Astrocyte (in vitro differentiated cells and primary cell): Measurements from ENCODE around the gene APBA3. TPM values are rescaled to one million over a fixed set of nuclear protein-coding genes. Genes with fewer than 3 reads are reported as not detected.

Source experiments
- DNase-seq: peaks from one replicate; pipeline ENCODE4 v3.0.0-alpha.2; 2010; ENCODE audit warnings: low read depth
- FAIRE-seq: peaks from 2 replicates; lab custom pipeline; 2011; peaks lifted over from hg19 to GRCh38; lab: Jason Lieb, UNC
- H2AFZ ChIP-seq: 2 replicates; pipeline ENCODE4 v1.6.0; 2012; ENCODE audit warnings: low read depth, low read length, inconsistent platforms
- H3K27ac ChIP-seq: 2 replicates; pipeline ENCODE4 v1.5.1; 2011; ENCODE audit warnings: low read depth, low read length, inconsistent platforms
- H3K27me3 ChIP-seq: 2 replicates; pipeline ENCODE4 v1.6.0; 2011; ENCODE audit warnings: low read length, inconsistent platforms; ENCODE audit not compliant: insufficient read depth
- H3K36me3 ChIP-seq: 2 replicates; pipeline ENCODE4 v1.5.1; 2011; ENCODE audit warnings: low read length, inconsistent platforms; ENCODE audit not compliant: insufficient read depth
- H3K4me1 ChIP-seq: 2 replicates; pipeline ENCODE4 v1.5.1; 2011; ENCODE audit warnings: low read length, inconsistent platforms; ENCODE audit not compliant: insufficient read depth
- H3K4me2 ChIP-seq: 2 replicates; pipeline ENCODE4 v1.6.0; 2012; ENCODE audit warnings: low read length, inconsistent platforms
- H3K4me3 ChIP-seq: 2 replicates; pipeline ENCODE4 v1.5.1; 2011; ENCODE audit warnings: low read depth, mild to moderate bottlenecking, low read length, inconsistent platforms; ENCODE audit not compliant: insufficient read depth
- H3K79me2 ChIP-seq: 2 replicates; pipeline ENCODE4 v1.6.0; 2012; ENCODE audit warnings: mild to moderate bottlenecking, low read length, inconsistent platforms; ENCODE audit not compliant: insufficient read depth
- H3K9ac ChIP-seq: 2 replicates; pipeline ENCODE4 v1.6.0; 2012; ENCODE audit warnings: mild to moderate bottlenecking, low read length, inconsistent platforms
- H3K9me3 ChIP-seq: 2 replicates; pipeline ENCODE4 v1.5.1; 2012; ENCODE audit warnings: low read depth, mild to moderate bottlenecking, low read length, inconsistent platforms; ENCODE audit not compliant: insufficient read depth
- H4K20me1 ChIP-seq: 2 replicates; pipeline ENCODE4 v1.6.0; 2012; ENCODE audit warnings: low read length, inconsistent platforms; ENCODE audit not compliant: insufficient read depth
- H3K27ac Mint-ChIP-seq: one replicate; pipeline ENCODE4 v1.8.0; 2021; ENCODE audit warnings: mild to moderate bottlenecking, mixed read lengths; ENCODE audit not compliant: unreplicated experiment
- H3K27me3 Mint-ChIP-seq: one replicate; pipeline ENCODE4 v1.8.0; 2021; ENCODE audit warnings: low read depth, mixed read lengths; ENCODE audit not compliant: unreplicated experiment
- H3K36me3 Mint-ChIP-seq: one replicate; pipeline ENCODE4 v1.8.0; 2021; ENCODE audit warnings: low read depth, mixed read lengths; ENCODE audit not compliant: unreplicated experiment
- H3K4me1 Mint-ChIP-seq: one replicate; pipeline ENCODE4 v1.8.0; 2021; ENCODE audit warnings: low read depth, mixed read lengths; ENCODE audit not compliant: unreplicated experiment
- H3K4me3 Mint-ChIP-seq: one replicate; pipeline ENCODE4 v1.8.0; 2021; ENCODE audit warnings: mild to moderate bottlenecking, moderate library complexity, mixed read lengths; ENCODE audit not compliant: unreplicated experiment
- H3K9me3 Mint-ChIP-seq: one replicate; pipeline ENCODE4 v1.8.0; 2021; ENCODE audit warnings: mild to moderate bottlenecking, mixed read lengths; ENCODE audit not compliant: unreplicated experiment
- CTCF ChIP-seq: IDR thresholded peaks from 2 replicates; pipeline ENCODE4 v1.5.1; 2011; ENCODE audit warnings: low read depth, mild to moderate bottlenecking, inconsistent platforms, low read length, moderate library complexity; ENCODE audit not compliant: insufficient read depth
- EZH2 ChIP-seq: IDR thresholded peaks from 2 replicates; pipeline ENCODE4 v1.6.1; 2012; ENCODE audit warnings: mild to moderate bottlenecking, low read length, inconsistent platforms; ENCODE audit not compliant: insufficient read depth
- total RNA-seq: library from RNA; stranded (reverse); gene quantifications from 2 replicates; pipeline ENCODE4 v1.2.1, GENCODE V29; 2021

The APBA3 gene
- total RNA-seq, 1 donor from 2014 or later = 16.5 TPM

- H3K4me1 ChIP-seq = no peaks in the 10 kb centered on the region
- Mint-ChIP-seq H3K4me1 (no peaks in the 10 kb centered on the region), H3K9me3 (no peaks in the 10 kb centered on the region), H3K27ac (no peak overlapping the region), H3K4me3 (no peak overlapping the region), H3K36me3 (no peaks in the 10 kb centered on the region), H3K27me3 (peaks cover 14% of the 10 kb centered on the region)
- H3K4me3 ChIP-seq = no peak overlapping the region
- no peaks in the 10 kb centered on the region for H3K79me2 ChIP-seq
- H2AFZ ChIP-seq = no peak overlapping the region
- H3K9me3 ChIP-seq = no peaks in the 10 kb centered on the region
- FAIRE-seq (no peak), DNase-seq (no peak)
- H3K27me3 ChIP-seq = peaks cover 17% of the 10 kb centered on the region
- no peak overlapping the region for H3K27ac ChIP-seq
- H3K4me2 ChIP-seq = no peak overlapping the region
- H4K20me1 ChIP-seq = no peaks in the 10 kb centered on the region
- no peak overlapping the region for H3K9ac ChIP-seq
- H3K36me3 ChIP-seq = no peaks in the 10 kb centered on the region
- no peak for TF ChIP-seq CTCF
- TF ChIP-seq EZH2 = no peak
Measured at GRCh38 chr19:3725640-3726310, 35.7 kb downstream of the APBA3 start.

- Histone ChIP-seq H3K4me1 (no peaks in the 10 kb centered on the region), H4K20me1 (no peaks in the 10 kb centered on the region), H3K36me3 (no peaks in the 10 kb centered on the region), H2AFZ (no peak overlapping the region), H3K79me2 (no peaks in the 10 kb centered on the region), H3K4me2 (no peak overlapping the region), H3K27me3 (peaks cover 17% of the 10 kb centered on the region), H3K27ac (no peak overlapping the region), H3K9me3 (no peaks in the 10 kb centered on the region), H3K9ac (no peak overlapping the region), H3K4me3 (no peak overlapping the region)
- DNase-seq (no peak), FAIRE-seq (no peak)
- Mint-ChIP-seq H3K27ac (no peak overlapping the region), H3K4me1 (no peaks in the 10 kb centered on the region), H3K27me3 (peaks cover 14% of the 10 kb centered on the region), H3K4me3 (no peak overlapping the region), H3K9me3 (no peaks in the 10 kb centered on the region), H3K36me3 (no peaks in the 10 kb centered on the region)
- TF ChIP-seq EZH2 = no peak
- TF ChIP-seq CTCF = no peak
Measured at GRCh38 chr19:3725121-3725520, 36.4 kb downstream of the APBA3 start.

- no peaks in the 10 kb centered on the region for H3K36me3 Mint-ChIP-seq
- Histone ChIP-seq H3K79me2 (no peaks in the 10 kb centered on the region), H2AFZ (no peak overlapping the region), H4K20me1 (no peaks in the 10 kb centered on the region), H3K9ac (no peak overlapping the region), H3K4me3 (no peak overlapping the region), H3K4me1 (no peaks in the 10 kb centered on the region), H3K9me3 (no peaks in the 10 kb centered on the region), H3K36me3 (no peaks in the 10 kb centered on the region), H3K4me2 (no peak overlapping the region), H3K27me3 (peaks cover 17% of the 10 kb centered on the region), H3K27ac (no peak overlapping the region)
- H3K27ac Mint-ChIP-seq = no peak overlapping the region
- H3K27me3 Mint-ChIP-seq = peaks cover 14% of the 10 kb centered on the region
- no peaks in the 10 kb centered on the region for H3K4me1 Mint-ChIP-seq
- H3K4me3 Mint-ChIP-seq = no peak overlapping the region
- no peak for DNase-seq
- TF ChIP-seq CTCF (no peak), EZH2 (no peak)
- H3K9me3 Mint-ChIP-seq = no peaks in the 10 kb centered on the region
- FAIRE-seq = no peak
Measured at GRCh38 chr19:3723883-3724282, 37.6 kb downstream of the APBA3 start.
